Type B pancreatic cell (in vitro differentiated cells): ENCODE measurements around the gene NCOR1. TPM values are rescaled to one million over a fixed set of nuclear protein-coding genes. Genes with fewer than 3 reads are reported as not detected.

ENCODE experiments used
- DNase-seq: peaks from one replicate; pipeline ENCODE4 v3.0.0; 2021; ENCODE audit warnings: mixed read lengths; ENCODE audit not compliant: unreplicated experiment; ENCODE audit errors: extremely low spot score
- H3K27ac Mint-ChIP-seq: 2 replicates; pipeline ENCODE4 v1.8.0; 2021; ENCODE audit warnings: mild to moderate bottlenecking, mixed read lengths
- H3K27me3 Mint-ChIP-seq: 2 replicates; pipeline ENCODE4 v1.8.0; 2021; ENCODE audit warnings: mixed read lengths
- H3K36me3 Mint-ChIP-seq: 2 replicates; pipeline ENCODE4 v1.8.0; 2021; ENCODE audit warnings: mixed read lengths
- H3K4me1 Mint-ChIP-seq: one replicate; pipeline ENCODE4 v1.8.0; 2021; ENCODE audit warnings: mixed read lengths; ENCODE audit not compliant: unreplicated experiment
- H3K4me3 Mint-ChIP-seq: 2 replicates; pipeline ENCODE4 v1.8.0; 2021; ENCODE audit warnings: mild to moderate bottlenecking, mixed read lengths
- H3K9me3 Mint-ChIP-seq: 2 replicates; pipeline ENCODE4 v1.8.0; 2021; ENCODE audit warnings: mixed read lengths
- CTCF ChIP-seq: fragments of 200-600 bp; sonication (generic); conservative IDR thresholded peaks from 2 replicates; pipeline ENCODE4 v1.5.0; 2021; ENCODE audit warnings: antibody characterized with exemption, mild to moderate bottlenecking
- total RNA-seq: library from RNA; stranded (reverse); gene quantifications from 2 replicates; pipeline ENCODE4 v1.2.1, GENCODE V29; 2021; ENCODE audit warnings: low replicate concordance

NCOR1 gene
- total RNA-seq, 1 donor from 2014 or later = 133 TPM

- Mint-ChIP-seq H3K9me3 (no peaks in the 10 kb centered on the region), H3K27me3 (no peaks in the 10 kb centered on the region), H3K4me1 (no peaks in the 10 kb centered on the region), H3K36me3 (peaks cover 26% of the 10 kb centered on the region), H3K4me3 (no peak overlapping the region), H3K27ac (no peak overlapping the region)
- TF ChIP-seq CTCF = no peak
- no peak for DNase-seq
Measured at GRCh38 chr17:16108386-16108785, 106.9 kb downstream of the NCOR1 start.

GRCh38 chr17:16107165-16107770 lies 108.1 kb downstream of the NCOR1 start:
- TF ChIP-seq CTCF = no peak
- Mint-ChIP-seq H3K4me1 (no peaks in the 10 kb centered on the region), H3K9me3 (no peaks in the 10 kb centered on the region), H3K4me3 (no peak overlapping the region), H3K36me3 (peaks cover 26% of the 10 kb centered on the region), H3K27ac (no peak overlapping the region), H3K27me3 (no peaks in the 10 kb centered on the region)
- no peak for DNase-seq

- no peak for TF ChIP-seq CTCF
Measured at GRCh38 chr17:16106161-16106891, 109.0 kb downstream of the NCOR1 start.

GRCh38 chr17:16104189-16104588 lies 111.1 kb downstream of the NCOR1 start:
- no peaks in the 10 kb centered on the region for H3K27me3 Mint-ChIP-seq
- TF ChIP-seq CTCF = no peak
- DNase-seq = no peak
- H3K36me3 Mint-ChIP-seq = peaks cover 33% of the 10 kb centered on the region
- no peaks in the 10 kb centered on the region for H3K4me1 Mint-ChIP-seq
- no peaks in the 10 kb centered on the region for H3K9me3 Mint-ChIP-seq
- no peak overlapping the region for H3K4me3 Mint-ChIP-seq
- no peak overlapping the region for H3K27ac Mint-ChIP-seq

More at GRCh38 chr17:16106161-16106891, 109.0 kb downstream of the NCOR1 start:
- Mint-ChIP-seq H3K4me1 (no peaks in the 10 kb centered on the region), H3K27me3 (no peaks in the 10 kb centered on the region), H3K9me3 (no peaks in the 10 kb centered on the region), H3K4me3 (no peak overlapping the region), H3K27ac (no peak overlapping the region), H3K36me3 (peaks cover 30% of the 10 kb centered on the region)
- DNase-seq = no peak

GRCh38 chr17:16101440-16101839 lies 113.9 kb downstream of the NCOR1 start:
- TF ChIP-seq CTCF = no peak
- Mint-ChIP-seq H3K9me3 (no peaks in the 10 kb centered on the region), H3K27ac (no peak overlapping the region), H3K4me3 (no peak overlapping the region), H3K27me3 (no peaks in the 10 kb centered on the region), H3K4me1 (no peaks in the 10 kb centered on the region), H3K36me3 (peaks cover 39% of the 10 kb centered on the region)
- DNase-seq = no peak
